Prostate gland (tissue), 2 donors: Measurements from ENCODE around the gene TRIM45. TPM values are rescaled to one million over a fixed set of nuclear protein-coding genes. Genes with fewer than 3 reads are reported as not detected.
"Not testable (repeated sequence)": the region's sequence is repeated elsewhere in the genome, so short reads cannot be mapped to it uniquely, and the experiment has no call there.

Source experiments
- DNase-seq: peaks from one replicate; pipeline ENCODE4 v3.0.0-alpha.2; 2019; ENCODE audit warnings: low spot score
- H3K27ac ChIP-seq, 2 donors: fragments of 200-600 bp; sonication (generic); 2 replicates each; pipeline ENCODE4 v1.5.1; 2017 to 2019
- H3K27me3 ChIP-seq: fragments of 200-600 bp; sonication (generic); replicated peaks from 2 replicates; pipeline ENCODE4 v1.5.1; 2019; ENCODE audit not compliant: insufficient read depth
- H3K36me3 ChIP-seq, 2 donors: fragments of 200-600 bp; sonication (generic); 1 replicate in 1 of 2; 2 replicates in 1 of 2; pipeline versions ENCODE4 v1.5.1 to v1.8.1; 2017 to 2019
- H3K4me1 ChIP-seq: fragments of 200-600 bp; sonication (generic); replicated peaks from 2 replicates; pipeline ENCODE4 v1.5.1; 2019
- H3K4me3 ChIP-seq, 2 donors: fragments of 200-600 bp; sonication (generic); 2 replicates each; pipeline ENCODE4 v1.5.1; 2017 to 2019
- H3K9me3 ChIP-seq: fragments of 200-600 bp; sonication (generic); 2 replicates; pipeline ENCODE4 v1.5.1; 2017
- CTCF ChIP-seq, 4 experiments: fragments of 200-600 bp in 2 of 4; fragments of 450-650 bp in 2 of 4; sonication (generic) in 2 of 4; IDR thresholded peaks; 1 replicate in 3 of 4; 2 replicates in 1 of 4; pipeline ENCODE4 v1.5.1; 2016 to 2019; ENCODE audit warnings: antibody characterized with exemption in 4 of 4, mild to moderate bottlenecking in 2 of 4, moderate library complexity in 2 of 4
- POLR2A ChIP-seq: fragments of 450-650 bp; IDR thresholded peaks from one replicate; pipeline ENCODE4 v1.6.1; 2016; ENCODE audit warnings: antibody characterized with exemption, mild to moderate bottlenecking
- POLR2AphosphoS5 ChIP-seq: sonication (generic); formaldehyde crosslinking; IDR thresholded peaks from one replicate; pipeline ENCODE4 v1.6.1; 2017; ENCODE audit warnings: antibody characterized with exemption
- WGBS: methylation state at CpG from one replicate; pipeline ENCODE4 v1.1.5; 2018; 5-methylcytosine and 5-hydroxymethylcytosine counted together
- intact Hi-C: fragments of 100-400 bp; cut with DNase I; formaldehyde crosslinking; loops from one replicate; pipeline ENCODE4 v1.14.2; 2022
- total RNA-seq, 2 donors: library from RNA; depleted of rRNA; stranded (reverse); fragments of >200 nt; gene quantifications; one replicate each; pipeline ENCODE4 v1.1.0, GENCODE V29; 2016

TRIM45 gene
- total RNA-seq, 2 donors from 2014 or later: 4.0 to 13.2 TPM

GRCh38 chr1:117122330-117123025, 929 bp upstream of the TRIM45 start:
- Histone ChIP-seq H3K27me3 (no peaks in the 10 kb centered on the region), H3K9me3 (no peaks in the 10 kb centered on the region), H3K4me1 (no peaks in the 10 kb centered on the region), H3K4me3 (peak overlapping the region; percentile 48 to 63), H3K27ac (peak overlapping the region; percentile 81 to 85), H3K36me3 (no peaks in the 10 kb centered on the region)
- 27% methylated on average over 32 of the region's 32 CpGs for WGBS
- no peak for DNase-seq
- TF ChIP-seq POLR2A (no peak), POLR2AphosphoS5 (no peak), CTCF (IDR thresholded peaks at IDR 0.05) (peak in 1 of 4 experiments; percentile 4)
- intact Hi-C loops: loop anchor here (10.0 kb wide), 2 partner anchors 242 to 268 kb away; partner anchors contain the start of gene MAN1A2

DNA sequence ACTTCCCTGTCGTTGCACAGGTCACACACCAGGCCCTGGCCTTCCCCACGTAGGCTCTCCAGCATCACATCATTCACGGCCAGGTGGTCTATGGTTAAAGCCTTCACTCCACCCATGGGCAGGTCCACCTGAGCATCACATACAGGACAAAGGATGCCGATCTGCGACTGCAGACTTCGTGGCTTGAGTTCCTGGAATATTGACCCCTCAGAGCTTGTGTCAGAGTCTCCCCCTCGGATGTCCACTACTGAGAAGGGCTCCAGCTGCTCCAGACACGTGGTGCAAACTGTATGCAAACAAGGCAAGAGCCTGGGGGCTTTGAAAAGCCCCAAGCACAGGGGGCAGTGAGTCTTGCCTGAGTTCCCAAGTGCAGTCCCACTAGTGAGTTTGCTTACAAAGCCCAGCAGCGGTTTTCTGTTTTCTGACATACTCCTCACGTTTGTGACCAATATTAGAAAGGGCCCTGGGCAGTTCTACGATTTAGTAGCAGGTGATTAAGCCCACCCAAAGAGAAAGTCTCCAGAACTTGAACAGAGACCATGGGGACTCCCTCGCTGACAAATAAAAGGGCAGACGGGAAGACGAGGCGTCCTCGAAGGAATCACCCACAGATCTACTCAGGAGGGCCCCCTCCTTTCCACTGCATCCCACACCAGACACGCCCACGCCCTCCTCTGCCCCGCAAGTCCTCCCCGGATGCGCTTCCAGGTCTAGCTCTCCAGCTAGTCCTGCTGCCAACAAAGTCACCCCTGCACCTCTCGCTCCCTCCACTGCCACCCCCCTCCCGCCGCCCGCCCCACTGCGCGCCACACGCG, 568 bp downstream of the TRIM45 start:
- no peak for TF ChIP-seq POLR2AphosphoS5
- no peak for TF ChIP-seq POLR2A
- no peak for TF ChIP-seq CTCF (IDR thresholded peaks at IDR 0.05)
- DNase-seq: no peak
- Histone ChIP-seq H3K9me3 (no peaks in the 10 kb centered on the region), H3K27ac (peak overlapping the region; percentile 81 to 85), H3K36me3 (no peaks in the 10 kb centered on the region), H3K4me1 (no peaks in the 10 kb centered on the region), H3K4me3 (peak overlapping the region; percentile 48 to 63), H3K27me3 (no peaks in the 10 kb centered on the region)
- intact Hi-C loops: loop anchor here (10.0 kb wide), 2 partner anchors 244 to 266 kb away; partner anchors contain the start of gene MAN1A2
- 11% methylated on average over 29 of the region's 29 CpGs for WGBS

DNA sequence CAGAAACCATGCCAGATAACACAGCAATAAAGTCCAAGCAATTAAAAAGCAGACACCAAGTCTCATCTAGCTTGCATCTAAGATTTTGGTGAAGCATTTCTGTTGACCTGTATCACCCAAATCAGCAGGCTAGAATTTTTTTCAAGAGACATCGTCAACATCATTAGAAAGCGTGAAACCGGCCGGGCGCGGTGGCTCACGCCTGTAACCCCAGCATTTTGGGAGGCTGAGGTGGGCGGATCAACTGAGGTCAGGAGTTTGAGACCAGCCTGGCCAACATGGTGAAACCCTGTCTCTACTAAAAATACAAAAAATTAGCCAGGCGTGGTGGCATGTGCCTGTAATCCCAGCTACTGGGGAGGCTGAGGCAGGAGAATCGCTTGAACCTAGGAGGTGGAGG, 2.4 kb downstream of the TRIM45 start:
- H3K27me3 ChIP-seq, H3K4me3 ChIP-seq, H3K4me1 ChIP-seq, H3K9me3 ChIP-seq, H3K27ac ChIP-seq, intact Hi-C loops, H3K36me3 ChIP-seq, DNase-seq: not testable (repeated sequence)
- 94% methylated on average over 10 of the region's 10 CpGs for WGBS

GRCh38 chr1:117118137-117118536, 3.4 kb downstream of the TRIM45 start:
- Histone ChIP-seq H3K9me3 (no peaks in the 10 kb centered on the region), H3K4me3 (no peak overlapping the region), H3K27ac (no peak overlapping the region), H3K36me3 (no peaks in the 10 kb centered on the region), H3K27me3 (no peaks in the 10 kb centered on the region), H3K4me1 (no peaks in the 10 kb centered on the region)
- intact Hi-C loops: no loop called here
- TF ChIP-seq POLR2AphosphoS5 (no peak), POLR2A (no peak), CTCF (IDR thresholded peaks at IDR 0.05) (no peak)
- 78% methylated on average over 12 of the region's 12 CpGs for WGBS
- no peak for DNase-seq

- intact Hi-C loops: no loop called here
- no peak for TF ChIP-seq CTCF (IDR thresholded peaks at IDR 0.05)
- no peak for TF ChIP-seq POLR2A
- TF ChIP-seq POLR2AphosphoS5: no peak
- Histone ChIP-seq H3K27me3 (no peaks in the 10 kb centered on the region), H3K9me3 (no peaks in the 10 kb centered on the region), H3K27ac (no peak overlapping the region), H3K36me3 (no peaks in the 10 kb centered on the region), H3K4me3 (no peak overlapping the region), H3K4me1 (no peaks in the 10 kb centered on the region)
- no peak for DNase-seq
- WGBS: 93% methylated on average over 2 of the region's 2 CpGs
Measured at GRCh38 chr1:117117697-117118096, 3.9 kb downstream of the TRIM45 start.
